B cell (primary cell): Measurements from ENCODE around the gene CASP1. TPM values are rescaled to one million over a fixed set of nuclear protein-coding genes. Genes with fewer than 3 reads are reported as not detected.
A peak's percentile ranks its signal among the peaks of the same experiment; 100 is the strongest.
"Not testable (repeated sequence)": the region's sequence is repeated elsewhere in the genome, so short reads cannot be mapped to it uniquely, and the experiment has no call there.

Experiments
- ATAC-seq: fragments of 200-7000 bp; cut with Tn5 transposase; one replicate; pipeline ENCODE4 v1.10.0; 2021; ENCODE audit warnings: low read depth, mild to moderate bottlenecking, moderate number of reproducible peaks, moderate library complexity
- CTCF ChIA-PET: fragments of 350-600 bp; sonication (Branson Sonifier 250); formaldehyde crosslinking; loops from one replicate; lab custom pipeline; 2021; ENCODE audit warnings: antibody characterized with exemption, inconsistent platforms; lab: Charles Lee
- POLR2A ChIA-PET: fragments of 350-600 bp; sonication (Branson Sonifier 250); formaldehyde crosslinking; loops from one replicate; lab custom pipeline; 2021; ENCODE audit warnings: antibody characterized with exemption; lab: Charles Lee
- DNase-seq: peaks from one replicate; pipeline ENCODE4 v3.0.0; 2013
- H2AFZ ChIP-seq: 2 replicates; pipeline ENCODE4 v1.6.1; 2012; ENCODE audit warnings: mild to moderate bottlenecking, low read depth, low read length; ENCODE audit not compliant: insufficient read depth, poor library complexity, severe bottlenecking
- H3K27ac ChIP-seq, 2 donors: 1 replicate in 1 of 2; 2 replicates in 1 of 2; pipeline ENCODE4 v1.5.1; 2012 to 2013; ENCODE audit warnings: low read length in 2 of 2, mild to moderate bottlenecking in 2 of 2, moderate library complexity in 1 of 2
- H3K27me3 ChIP-seq, 4 experiments: fragments of 200-600 bp in 1 of 4; sonication (generic) in 1 of 4; replicated peaks in 1 of 4; 1 replicate in 2 of 4; 2 replicates in 2 of 4; pipeline versions ENCODE4 v1.6.1 to v1.7.0; 2013 to 2016; ENCODE audit warnings: low read length in 3 of 4, mild to moderate bottlenecking in 2 of 4, mixed read lengths in 1 of 4, moderate library complexity in 1 of 4; ENCODE audit not compliant: insufficient read depth in 4 of 4, control insufficient read depth in 3 of 4; ENCODE audit errors: control extremely low read depth in 1 of 4
- H3K36me3 ChIP-seq, 2 experiments: replicated peaks in 1 of 2; 1 replicate in 1 of 2; 2 replicates in 1 of 2; pipeline versions ENCODE4 v1.6.1 to v1.7.1; 2013; ENCODE audit warnings: low read length in 1 of 2; ENCODE audit not compliant: insufficient read depth in 2 of 2, control insufficient read depth in 1 of 2; ENCODE audit errors: control extremely low read depth in 1 of 2, extremely low read depth in 1 of 2
- H3K4me1 ChIP-seq, 2 donors: fragments of 200-600 bp in 1 of 2; sonication (generic) in 1 of 2; 1 replicate in 1 of 2; 2 replicates in 1 of 2; pipeline versions ENCODE4 v1.5.1 to v1.6.1; 2013 to 2017; ENCODE audit warnings: low read length in 2 of 2; ENCODE audit not compliant: control insufficient read depth in 2 of 2, insufficient read depth in 2 of 2
- H3K4me2 ChIP-seq: replicated peaks from 2 replicates; pipeline ENCODE3; 2012; ENCODE audit warnings: mild to moderate bottlenecking, low read depth, low read length; ENCODE audit not compliant: poor library complexity, severe bottlenecking
- H3K4me3 ChIP-seq, 5 experiments: fragments of 200-600 bp in 1 of 5; sonication (generic) in 1 of 5; 1 replicate in 3 of 5; 2 replicates in 2 of 5; pipeline versions ENCODE4 v1.5.1 to v1.7.0; 2011 to 2016; ENCODE audit warnings: low read length in 4 of 5, mild to moderate bottlenecking in 4 of 5, low read depth in 2 of 5, control low read depth in 1 of 5, moderate library complexity in 1 of 5; ENCODE audit not compliant: insufficient read depth in 1 of 5; ENCODE audit errors: control extremely low read depth in 1 of 5, extremely low read depth in 1 of 5
- H3K79me2 ChIP-seq: fragments of 200-600 bp; sonication (generic); one replicate; pipeline ENCODE4 v1.6.0; 2016; ENCODE audit warnings: low read length; ENCODE audit not compliant: control insufficient read depth, insufficient read depth
- H3K9ac ChIP-seq: fragments of 200-600 bp; sonication (generic); 2 replicates; pipeline ENCODE4 v1.6.1; 2017; ENCODE audit warnings: mild to moderate bottlenecking, low read length, moderate library complexity
- H3K9me3 ChIP-seq, 3 donors: one replicate each; pipeline versions ENCODE4 v1.6.1 to v1.7.1; 2013; ENCODE audit warnings: low read length in 2 of 3; ENCODE audit not compliant: control insufficient read depth in 2 of 3, insufficient read depth in 1 of 3; ENCODE audit errors: control extremely low read depth in 1 of 3
- H4K20me1 ChIP-seq: 2 replicates; pipeline ENCODE4 v1.6.0; 2012; ENCODE audit warnings: mild to moderate bottlenecking, low read length; ENCODE audit not compliant: insufficient read depth, control insufficient read depth, poor library complexity, severe bottlenecking
- H3K27ac Mint-ChIP-seq: one replicate; pipeline ENCODE4 v1.8.0; 2021; ENCODE audit warnings: mixed read lengths
- H3K27me3 Mint-ChIP-seq: one replicate; pipeline ENCODE4 v1.8.0; 2021; ENCODE audit warnings: mixed read lengths
- H3K4me1 Mint-ChIP-seq: one replicate; pipeline ENCODE4 v1.8.0; 2021; ENCODE audit warnings: mixed read lengths
- H3K4me3 Mint-ChIP-seq: one replicate; pipeline ENCODE4 v1.8.0; 2021; ENCODE audit warnings: mixed read lengths
- H3K9me3 Mint-ChIP-seq: one replicate; pipeline ENCODE4 v1.8.0; 2022; ENCODE audit warnings: mixed read lengths; ENCODE audit not compliant: insufficient read depth
- CTCF ChIP-seq: fragments of 200-600 bp; IDR thresholded peaks from one replicate; pipeline ENCODE4 v1.8.0; 2022; ENCODE audit warnings: antibody characterized with exemption, mild to moderate bottlenecking
- EZH2 ChIP-seq: IDR thresholded peaks from 2 replicates; pipeline ENCODE4 v1.6.1; 2012; ENCODE audit warnings: borderline replicate concordance, low read depth, mild to moderate bottlenecking, moderate library complexity, low read length; ENCODE audit not compliant: insufficient read depth, poor library complexity, severe bottlenecking
- WGBS: methylation state at CpG from one replicate; pipeline ENCODE4 v1.1.5; 2013; ENCODE audit warnings: missing lambda C conversion rate; ENCODE audit not compliant: insufficient coverage; 5-methylcytosine and 5-hydroxymethylcytosine counted together
- intact Hi-C: fragments of 100-400 bp; cut with micrococcal nuclease; formaldehyde crosslinking; loops from one replicate; pipeline ENCODE4 v1.10.0; 2022
- polyA plus RNA-seq: library from polyadenylated mRNA; depleted of rRNA; stranded (reverse); fragments of >200 nt; gene quantifications from 2 replicates; pipeline ENCODE4 v1.2.3, GENCODE V29; 2012
- total RNA-seq, 2 donors: library from RNA; stranded (reverse); fragments of 120-200 nt in 1 of 2; gene quantifications; 1 replicate in 1 of 2; 2 replicates in 1 of 2; pipeline versions ENCODE4 v1.2.3 to v1.2.4, GENCODE V29; 2013 to 2022

CASP1 gene
- total and polyA plus RNA-seq, 2 donors (not counting 1 experiment from before 2014, with no cell fraction given): 28.4 to 31.9 TPM

- H3K9ac ChIP-seq: no peak overlapping the region
- CTCF ChIA-PET: no interaction called here
- no peak for TF ChIP-seq EZH2
- no peak for TF ChIP-seq CTCF
- no peak overlapping the region for H3K4me2 ChIP-seq
- DNase-seq: no peak
- Mint-ChIP-seq H3K27me3 (peaks cover 31% of the 10 kb centered on the region), H3K4me3 (no peak overlapping the region), H3K9me3 (no peaks in the 10 kb centered on the region), H3K4me1 (peaks cover 11% of the 10 kb centered on the region), H3K27ac (no peak overlapping the region)
- no peak overlapping the region for H3K27ac ChIP-seq
- H3K79me2 ChIP-seq: no peaks in the 10 kb centered on the region
- H3K4me3 ChIP-seq: no peak overlapping the region
- peaks cover 0 to 12% (median 0%) of the 10 kb centered on the region in 4 experiments for H3K27me3 ChIP-seq
- no peak for ATAC-seq
- no peaks in the 10 kb centered on the region for H4K20me1 ChIP-seq
- no peaks in the 10 kb centered on the region for H3K36me3 ChIP-seq
- H3K4me1 ChIP-seq: peaks cover 0 to 9% of the 10 kb centered on the region in 2 donors
- no peak overlapping the region for H2AFZ ChIP-seq
- intact Hi-C loops: no loop called here
- 92% methylated on average over 5 of the region's 5 CpGs for whole genome bisulfite sequencing
- POLR2A ChIA-PET: no interaction called here
- H3K9me3 ChIP-seq: peaks cover 0 to 1% (median 0%) of the 10 kb centered on the region in 3 donors
Measured at GRCh38 chr11:105081412-105082150, 46.6 kb upstream of the CASP1 start.

GRCh38 chr11:105080171-105080906 is 45.4 kb upstream of the CASP1 start:
- H3K9ac ChIP-seq, H3K79me2 ChIP-seq, intact Hi-C loops, H2AFZ ChIP-seq, H3K27ac Mint-ChIP-seq, POLR2A ChIA-PET, ATAC-seq, H3K9me3 ChIP-seq, H3K36me3 ChIP-seq, H3K4me3 ChIP-seq, DNase-seq, H3K27ac ChIP-seq, H3K4me1 ChIP-seq, H4K20me1 ChIP-seq, H3K4me2 ChIP-seq, CTCF ChIA-PET, H3K9me3 Mint-ChIP-seq: not testable (repeated sequence)
- H3K27me3 Mint-ChIP-seq: peaks cover 32% of the 10 kb centered on the region
- peak overlapping the region; percentile 18 for H3K4me3 Mint-ChIP-seq
- peaks cover 11% of the 10 kb centered on the region for H3K4me1 Mint-ChIP-seq
- 27% methylated on average over 4 of the region's 6 CpGs for WGBS
- H3K27me3 ChIP-seq: peaks cover 0 to 12% (median 0%) of the 10 kb centered on the region in 4 experiments
